HG03378 (cell line): ENCODE measurements around the gene HOXD1.

Experiments used
- ATAC-seq: cut with Tn5 transposase; IDR thresholded peaks from one replicate; pipeline ENCODE4 v1.9.1; 2021; ENCODE audit warnings: mild to moderate bottlenecking, moderate library complexity; ENCODE audit not compliant: unreplicated experiment

Gene HOXD1

DNA sequence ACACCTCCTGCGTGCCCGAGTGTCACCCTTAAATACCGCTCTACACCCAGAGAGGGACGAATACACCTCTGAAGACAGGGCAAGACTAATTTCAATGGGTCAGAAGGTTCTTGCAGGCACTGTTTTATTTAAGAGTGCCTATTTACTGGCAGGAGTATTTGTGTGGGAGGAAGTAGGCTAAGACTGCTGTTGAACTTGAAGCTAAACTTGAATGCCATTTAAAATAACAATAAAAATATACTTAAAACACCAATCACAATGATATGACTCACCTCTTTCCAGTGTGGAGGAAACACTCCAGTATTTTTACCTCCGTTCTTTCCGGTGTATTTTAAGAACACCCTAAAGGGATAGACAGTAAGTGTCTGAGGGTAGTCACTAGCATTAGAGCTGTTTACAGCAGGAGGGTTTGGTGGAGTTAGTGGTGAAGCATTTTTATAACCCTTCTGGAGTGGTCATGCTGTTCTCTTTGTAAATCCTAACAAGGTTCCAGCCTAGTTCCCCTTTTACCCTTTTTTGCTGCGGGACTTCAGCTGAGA is 9.6 kb upstream of the HOXD1 start:
- no peak for ATAC-seq

DNA sequence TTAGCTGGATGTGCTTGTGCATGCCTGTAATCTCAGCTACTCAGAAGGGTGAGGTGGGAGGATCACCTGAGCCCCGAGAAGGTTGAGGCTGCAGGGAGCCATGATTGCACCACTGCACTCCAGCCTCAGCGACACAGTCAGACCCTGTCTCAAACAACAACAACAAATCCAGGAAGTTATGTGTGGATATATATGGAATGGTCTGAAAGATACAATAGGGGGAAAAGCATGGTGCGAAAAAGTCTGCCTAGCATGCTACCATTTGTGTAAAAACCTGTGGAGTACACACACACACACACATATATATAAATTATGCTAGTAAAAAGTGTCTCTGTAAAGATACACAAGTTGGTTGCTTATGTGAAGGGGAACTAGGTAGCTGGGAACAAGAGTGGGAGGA is 6.9 kb upstream of the HOXD1 start:
- no peak for ATAC-seq

DNA sequence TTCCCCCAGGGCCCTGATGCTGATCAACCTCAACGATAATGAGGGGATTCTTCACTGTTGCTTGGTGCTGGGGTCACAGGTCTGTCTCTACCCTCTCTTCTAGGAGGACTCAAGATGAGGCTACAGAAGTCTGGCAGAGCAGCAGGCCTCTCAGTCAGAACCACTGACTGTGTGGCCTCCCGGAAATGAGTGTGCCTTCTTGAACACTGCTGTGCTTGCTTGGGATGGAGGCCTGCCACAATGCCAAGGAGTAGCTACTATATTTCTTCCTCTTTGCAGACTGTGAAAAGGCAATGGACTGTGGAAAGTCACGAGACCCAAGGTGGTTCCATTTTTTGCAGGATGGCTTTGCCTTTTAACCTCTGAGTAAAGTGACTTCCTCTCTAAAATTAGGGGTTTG is 5.8 kb upstream of the HOXD1 start:
- no peak for ATAC-seq

DNA sequence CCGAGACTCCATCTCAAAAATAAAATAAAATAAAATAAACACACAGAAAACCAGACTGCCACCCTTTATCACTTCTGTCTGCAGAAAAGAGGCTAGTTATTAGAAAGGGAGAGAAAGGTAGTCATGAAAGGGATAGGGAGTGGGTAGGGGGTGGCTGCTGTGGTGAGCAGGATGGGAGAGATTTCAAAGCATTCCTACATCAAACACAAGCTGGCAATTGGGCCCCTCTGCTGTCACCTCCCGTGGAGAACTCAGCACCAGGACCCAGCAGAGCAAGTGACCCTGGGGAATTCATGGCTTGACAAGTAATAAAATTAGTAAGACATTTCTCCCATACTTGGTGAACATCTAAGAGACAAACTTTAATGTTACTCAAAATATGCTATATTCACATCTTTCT is 3.7 kb upstream of the HOXD1 start:
- no peak for ATAC-seq

DNA sequence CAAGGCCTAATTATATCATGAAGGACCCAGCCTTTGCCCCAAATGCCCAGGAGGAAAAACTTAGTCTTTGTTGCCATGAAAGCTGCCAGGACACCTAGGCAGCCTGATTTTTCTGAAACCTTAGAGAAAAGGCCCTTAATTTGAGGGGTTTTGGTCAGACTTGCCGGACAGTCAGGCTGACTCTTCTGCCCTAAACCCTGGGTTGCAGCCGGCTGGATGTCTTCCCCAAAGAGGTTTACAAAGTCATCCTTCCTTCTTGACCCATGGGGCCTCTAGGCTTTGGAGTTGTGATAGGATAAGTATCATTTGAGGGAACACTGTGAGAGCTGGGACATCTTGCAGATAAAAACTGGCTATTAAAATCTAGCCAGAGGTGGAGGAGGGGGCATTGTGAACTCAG is 2.4 kb upstream of the HOXD1 start:
- no peak for ATAC-seq

DNA sequence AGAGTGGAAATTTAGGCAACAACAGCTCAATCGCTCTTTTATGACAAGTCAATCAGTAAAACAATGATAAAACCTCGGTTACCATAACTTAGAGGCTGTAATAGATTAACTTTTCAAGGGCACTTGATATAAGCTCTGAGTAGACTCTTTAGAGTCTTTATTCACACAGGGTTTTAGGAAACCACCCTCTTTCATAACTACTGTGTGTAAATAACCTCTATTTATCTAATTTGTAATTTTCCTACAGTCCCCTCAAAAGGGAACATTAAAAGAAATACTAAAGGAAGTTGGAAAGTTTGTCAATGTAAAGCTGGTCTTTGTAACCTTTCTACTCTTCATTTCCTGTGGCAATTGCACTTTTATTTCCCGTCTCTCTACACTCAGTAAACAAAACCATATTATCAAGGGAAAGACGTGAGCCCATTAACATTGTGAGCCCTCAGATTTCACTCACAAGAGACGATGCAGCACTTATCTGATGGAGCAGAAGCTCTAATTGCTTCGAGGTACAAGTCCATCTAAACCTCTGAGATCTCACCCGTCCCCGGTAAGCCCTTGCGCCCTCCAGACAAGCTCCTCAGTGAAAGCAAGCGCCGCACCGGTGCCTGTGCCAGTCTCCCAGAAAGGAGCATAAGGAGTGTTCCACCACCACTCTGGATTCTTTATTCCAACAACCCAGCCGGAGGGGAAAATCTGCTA is 1.1 kb upstream of the HOXD1 start:
- ATAC-seq: no peak

DNA sequence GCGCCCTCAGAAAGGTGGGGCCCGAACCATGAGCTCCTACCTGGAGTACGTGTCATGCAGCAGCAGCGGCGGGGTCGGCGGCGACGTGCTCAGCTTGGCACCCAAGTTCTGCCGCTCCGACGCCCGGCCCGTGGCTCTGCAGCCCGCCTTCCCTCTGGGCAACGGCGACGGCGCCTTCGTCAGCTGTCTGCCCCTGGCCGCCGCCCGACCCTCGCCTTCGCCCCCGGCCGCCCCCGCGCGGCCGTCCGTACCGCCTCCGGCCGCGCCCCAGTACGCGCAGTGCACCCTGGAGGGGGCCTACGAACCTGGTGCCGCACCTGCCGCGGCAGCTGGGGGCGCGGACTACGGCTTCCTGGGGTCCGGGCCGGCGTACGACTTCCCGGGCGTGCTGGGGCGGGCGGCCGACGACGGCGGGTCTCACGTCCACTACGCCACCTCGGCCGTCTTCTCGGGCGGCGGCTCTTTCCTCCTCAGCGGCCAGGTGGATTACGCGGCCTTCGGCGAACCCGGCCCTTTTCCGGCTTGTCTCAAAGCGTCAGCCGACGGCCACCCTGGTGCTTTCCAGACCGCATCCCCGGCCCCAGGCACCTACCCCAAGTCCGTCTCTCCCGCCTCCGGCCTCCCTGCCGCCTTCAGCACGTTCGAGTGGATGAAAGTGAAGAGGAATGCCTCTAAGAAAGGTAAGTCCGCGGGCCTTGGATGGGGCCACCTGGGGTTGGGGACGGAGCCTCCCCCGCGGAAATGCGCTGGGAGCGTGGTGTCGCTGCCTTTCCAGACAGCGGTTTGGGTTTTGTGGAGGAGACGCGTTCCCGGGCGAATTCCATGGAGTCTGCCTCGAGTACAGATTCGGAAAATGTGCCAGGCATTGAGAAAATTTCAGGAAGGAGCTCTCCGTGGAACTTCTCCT is 559 bp downstream of the HOXD1 start:
- no peak for ATAC-seq

DNA sequence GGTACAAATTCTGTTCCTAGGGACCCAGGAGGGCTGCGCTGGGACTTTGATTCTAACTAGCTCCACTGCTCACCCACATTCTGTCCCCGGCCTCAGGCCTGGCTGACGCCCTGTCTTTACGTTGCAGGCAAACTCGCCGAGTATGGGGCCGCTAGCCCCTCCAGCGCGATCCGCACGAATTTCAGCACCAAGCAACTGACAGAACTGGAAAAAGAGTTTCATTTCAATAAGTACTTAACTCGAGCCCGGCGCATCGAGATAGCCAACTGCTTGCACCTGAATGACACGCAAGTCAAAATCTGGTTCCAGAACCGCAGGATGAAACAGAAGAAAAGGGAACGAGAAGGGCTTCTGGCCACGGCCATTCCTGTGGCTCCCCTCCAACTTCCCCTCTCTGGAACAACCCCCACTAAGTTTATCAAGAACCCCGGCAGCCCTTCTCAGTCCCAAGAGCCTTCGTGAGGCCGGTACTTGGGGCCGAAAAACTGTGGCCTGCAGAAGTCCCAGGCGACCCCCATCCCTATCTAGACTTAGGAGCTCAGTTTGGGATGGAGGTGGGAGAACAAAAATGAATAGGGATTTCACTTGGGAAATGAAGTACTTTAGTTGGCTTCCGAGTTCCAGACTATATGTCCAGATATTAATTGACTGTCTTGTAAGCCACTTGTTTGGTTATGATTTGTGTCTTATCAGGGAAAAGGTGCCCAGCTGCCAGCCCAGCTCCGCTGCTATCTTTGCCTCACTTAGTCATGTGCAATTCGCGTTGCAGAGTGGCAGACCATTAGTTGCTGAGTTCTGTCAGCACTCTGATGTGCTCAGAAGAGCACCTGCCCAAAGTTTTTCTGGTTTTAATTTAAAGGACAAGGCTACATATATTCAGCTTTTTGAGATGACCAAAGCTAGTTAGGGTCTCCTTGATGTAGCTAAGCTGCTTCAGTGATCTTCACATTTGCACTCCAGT is 1.5 kb downstream of the HOXD1 start:
- ATAC-seq: no peak

DNA sequence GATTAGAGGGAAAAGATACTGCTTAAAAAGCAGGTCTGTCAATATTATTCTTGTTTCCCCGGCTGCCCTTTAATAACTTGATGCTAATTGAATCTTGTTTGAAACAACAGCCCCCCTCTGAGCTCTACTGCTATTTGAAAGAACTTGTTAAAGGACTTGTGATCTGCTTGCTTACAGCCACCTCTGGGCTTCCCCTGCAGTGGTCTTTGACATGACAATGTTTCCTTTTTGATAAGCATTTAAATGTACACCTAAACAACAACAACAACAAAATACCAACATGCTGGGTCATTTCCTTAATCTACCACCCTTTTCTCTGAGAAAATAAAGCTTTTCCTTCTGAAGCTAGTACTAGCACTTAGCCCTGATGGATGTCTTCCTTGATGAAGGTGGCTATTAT is 3.9 kb downstream of the HOXD1 start:
- ATAC-seq: no peak

DNA sequence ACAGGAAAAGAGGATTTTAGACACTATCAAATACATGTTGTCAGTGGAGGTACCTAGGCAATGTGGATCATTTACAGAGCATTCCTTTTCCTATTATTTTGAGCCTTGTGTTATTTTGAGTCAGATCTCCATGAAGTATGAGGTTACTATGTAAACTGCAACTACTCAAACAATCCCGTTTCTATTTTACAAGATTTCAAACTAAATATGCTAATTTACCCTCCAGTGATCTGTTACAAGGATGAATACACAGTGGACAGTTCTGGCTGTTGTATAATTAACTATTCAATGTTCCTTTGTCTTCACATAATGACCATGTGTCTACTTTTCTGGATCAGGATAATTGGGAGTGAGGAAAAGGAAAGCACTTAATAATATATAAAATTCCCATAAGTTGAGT is 4.6 kb downstream of the HOXD1 start:
- ATAC-seq: no peak

DNA sequence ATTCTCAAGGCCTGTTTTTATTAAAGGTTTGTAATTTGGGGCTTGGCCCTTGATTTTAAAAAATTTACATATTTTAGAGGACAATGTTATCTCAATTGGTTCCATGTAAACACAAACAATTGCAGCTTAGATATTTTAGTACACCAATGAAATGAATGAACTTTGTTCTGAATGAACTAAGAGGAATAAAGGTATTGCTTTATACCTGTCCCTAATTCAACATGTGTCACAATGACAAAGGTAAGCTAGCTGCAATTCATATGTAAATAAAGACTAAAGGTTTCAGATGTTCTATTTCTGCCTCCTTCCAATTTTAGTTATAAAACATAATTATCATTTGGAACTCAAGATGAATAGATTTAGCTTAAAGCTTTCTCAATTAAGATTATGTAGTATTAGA is 11.4 kb downstream of the HOXD1 start:
- ATAC-seq: no peak

DNA sequence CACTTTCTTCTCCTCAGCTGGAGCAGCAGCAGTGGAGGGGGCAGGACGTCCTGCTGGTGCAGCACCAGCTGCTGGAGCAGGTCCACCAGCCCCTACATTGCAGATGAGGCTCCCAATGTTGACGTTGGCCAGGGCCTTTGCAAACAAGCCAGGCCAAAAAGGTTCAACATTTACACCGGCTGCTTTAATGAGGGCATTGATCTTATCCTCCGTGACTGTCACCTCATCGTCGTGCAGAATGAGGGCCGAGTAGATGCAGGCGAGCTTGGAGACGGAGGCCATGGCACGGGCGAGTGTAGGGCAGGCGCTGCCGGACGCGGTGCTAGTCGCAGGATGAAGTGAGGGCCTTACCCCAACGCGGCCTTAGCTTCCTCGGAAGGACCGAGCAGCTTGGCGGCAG is 12.5 kb downstream of the HOXD1 start:
- no peak for ATAC-seq

DNA sequence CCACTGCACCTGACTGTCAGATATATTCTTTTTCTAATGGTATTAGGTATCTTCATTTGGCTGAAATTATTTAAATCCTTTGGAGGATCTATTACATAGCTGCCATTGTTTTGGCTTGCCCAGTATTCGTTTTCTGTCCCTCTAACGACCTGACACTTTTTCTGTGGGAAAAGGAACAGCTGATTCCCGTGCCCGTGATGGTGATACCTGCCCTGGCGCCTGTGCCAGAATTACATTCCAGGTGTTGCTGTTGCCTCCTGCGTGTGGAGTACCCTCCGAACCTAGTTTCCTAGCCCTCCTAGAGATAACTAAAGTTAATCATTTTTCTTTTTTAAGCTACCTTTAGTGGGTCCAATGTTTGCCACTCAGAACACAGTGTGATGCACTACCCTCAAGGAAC is 14.0 kb downstream of the HOXD1 start:
- ATAC-seq: no peak

DNA sequence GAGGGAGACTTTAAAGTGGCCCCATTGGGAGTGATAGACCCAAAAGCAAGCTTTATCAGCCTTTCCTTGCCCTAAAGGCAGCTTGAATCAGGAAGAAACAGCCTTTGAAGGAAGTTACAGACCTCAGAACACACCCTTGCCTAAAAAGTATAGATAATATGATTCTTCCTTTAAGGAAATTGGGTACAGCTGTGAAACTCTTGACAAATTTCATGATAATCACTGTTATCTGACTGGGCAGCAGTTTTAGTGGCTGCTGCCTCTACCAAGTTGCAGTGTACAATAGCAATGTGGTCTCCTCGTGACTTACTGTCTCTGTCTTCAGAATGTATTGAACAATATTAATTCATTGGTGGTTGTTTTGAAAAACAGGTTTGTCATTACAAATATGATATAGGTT is 16.7 kb downstream of the HOXD1 start:
- no peak for ATAC-seq

DNA sequence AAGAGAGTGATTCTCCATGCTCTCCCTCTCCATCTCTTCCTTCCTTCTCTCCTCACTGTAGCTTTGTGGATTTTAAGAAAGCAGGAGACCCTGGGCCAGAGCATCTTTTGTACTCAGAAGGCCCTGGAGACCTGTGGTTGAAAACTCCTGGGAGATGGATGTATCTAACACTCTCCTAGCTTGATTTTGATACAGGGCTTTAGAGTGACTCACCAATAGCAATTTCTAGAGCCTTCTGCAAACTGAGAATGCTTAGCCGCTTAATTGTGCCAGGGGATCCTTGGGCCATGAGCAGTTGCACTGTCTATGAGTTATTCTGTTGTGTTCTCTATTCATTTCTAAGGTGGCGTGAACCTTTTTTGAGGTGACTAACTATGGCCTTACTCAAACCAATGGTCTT is 17.7 kb downstream of the HOXD1 start:
- ATAC-seq: no peak

DNA sequence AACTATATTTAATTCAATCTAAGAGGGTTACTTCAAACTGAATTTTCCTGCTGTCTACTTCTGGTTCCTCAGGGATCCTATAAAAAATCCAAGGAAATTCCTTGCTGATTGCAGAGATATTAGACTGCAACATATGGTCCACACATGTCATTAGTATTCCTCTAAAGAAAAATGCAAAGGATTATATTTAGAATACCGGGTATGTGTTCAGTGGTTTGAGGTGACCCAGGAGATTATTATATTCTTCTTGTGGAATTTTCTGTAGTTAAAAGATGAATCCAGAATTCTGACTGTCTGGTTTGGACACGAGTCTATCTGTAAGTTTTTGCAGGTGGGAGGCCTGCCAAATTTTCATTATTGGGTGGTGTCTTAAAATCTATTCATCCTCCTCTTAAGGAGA is 18.2 kb downstream of the HOXD1 start:
- no peak for ATAC-seq

DNA sequence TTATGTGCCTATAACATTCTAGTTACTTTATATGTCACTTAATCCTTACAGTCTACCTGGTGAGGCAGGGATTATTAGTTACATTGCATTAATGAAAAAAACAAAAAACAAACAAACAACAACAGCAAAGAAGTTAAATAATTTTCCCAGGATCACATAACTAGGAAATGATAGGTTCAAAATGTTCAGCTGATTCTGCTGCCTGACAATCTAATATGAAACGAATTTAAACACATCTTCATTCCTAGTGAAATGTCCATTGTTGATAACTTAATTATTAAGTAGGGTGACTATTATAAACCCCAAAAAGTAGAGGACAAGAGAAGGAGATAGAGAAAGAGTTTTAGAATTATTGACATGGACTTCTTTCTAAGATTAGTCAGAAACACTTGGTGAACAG is 22.6 kb downstream of the HOXD1 start:
- no peak for ATAC-seq

DNA sequence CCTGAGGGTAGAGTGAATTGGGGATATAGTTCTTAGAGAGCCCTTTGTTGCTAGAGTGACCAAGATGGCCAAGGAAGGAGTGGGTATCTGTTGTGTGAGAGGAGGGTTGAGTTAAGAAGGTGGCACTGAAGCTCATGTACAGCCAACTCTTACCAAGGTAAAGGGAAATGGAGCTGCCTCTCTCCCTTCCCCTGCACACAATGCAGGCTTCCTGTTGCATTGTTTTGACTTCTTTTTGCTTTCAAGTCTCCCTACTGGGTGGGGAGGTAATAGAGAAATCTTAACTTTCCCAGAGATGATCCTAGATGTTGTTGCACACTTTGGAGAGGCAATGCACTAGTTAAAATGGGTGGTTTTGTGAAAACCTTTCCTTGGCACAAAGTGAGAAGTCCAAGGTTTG is 23.8 kb downstream of the HOXD1 start:
- no peak for ATAC-seq

DNA sequence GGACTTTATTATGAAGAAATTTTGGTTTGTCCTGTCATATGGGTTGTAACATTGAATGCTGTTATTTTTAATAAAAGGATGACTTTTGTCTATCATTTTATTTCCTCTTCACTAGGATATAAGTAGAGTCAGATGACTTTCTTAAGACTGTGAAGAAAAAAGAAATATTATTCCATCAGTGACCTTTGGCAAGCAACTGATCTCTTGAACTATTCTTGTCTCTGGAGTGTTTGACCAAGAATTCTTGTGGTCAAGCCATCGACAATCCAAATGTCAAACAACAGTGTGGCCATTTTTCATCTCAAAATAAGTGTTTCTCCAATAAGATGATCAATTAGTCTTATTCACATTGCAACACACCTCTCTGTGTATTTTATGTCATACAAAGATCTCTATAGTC is 24.9 kb downstream of the HOXD1 start:
- ATAC-seq: no peak

DNA sequence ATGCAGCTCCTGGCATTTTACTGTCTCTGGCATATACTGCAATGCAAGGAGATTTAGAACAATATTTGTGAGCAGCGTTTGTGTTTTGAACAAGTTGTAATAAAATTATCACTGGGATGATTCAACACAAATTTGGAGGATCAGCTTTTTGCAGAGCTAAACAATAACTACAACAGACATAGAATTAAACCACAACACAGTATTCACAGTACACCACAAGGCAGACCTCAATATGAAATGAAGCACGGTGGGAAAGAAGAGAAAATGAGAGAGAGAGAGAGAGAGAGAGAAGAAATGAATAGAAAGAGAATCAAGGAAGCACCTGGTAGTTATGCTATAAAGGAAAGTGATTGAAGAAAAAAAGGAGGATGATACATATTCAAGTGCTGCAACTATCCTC is 39.4 kb downstream of the HOXD1 start:
- no peak for ATAC-seq

DNA sequence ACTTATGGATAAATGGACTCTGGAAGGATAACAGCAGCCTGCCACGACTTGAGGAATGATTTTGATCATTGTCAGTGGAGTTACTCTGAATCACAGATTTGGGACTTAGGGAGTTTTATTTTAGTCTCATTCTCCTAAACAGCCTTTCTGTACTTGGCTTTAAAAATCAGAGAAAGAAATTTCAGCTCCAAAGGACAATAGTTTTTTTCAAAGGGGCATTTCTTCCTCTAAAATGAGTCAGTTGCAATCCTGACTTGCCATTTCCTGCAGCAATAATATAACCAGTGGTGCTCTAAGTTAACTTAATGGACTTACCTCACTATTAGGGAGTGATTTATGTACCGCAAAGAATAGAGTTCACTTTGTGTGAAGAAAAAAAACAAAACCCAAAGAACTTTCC is 45.7 kb downstream of the HOXD1 start:
- no peak for ATAC-seq
